ENCODE measurements around the gene RAB23.

RAB23 gene

GRCh38 chr6:57242505-57242904 lies 20.4 kb upstream of the RAB23 start:
- no peak for DNase-seq

DNA sequence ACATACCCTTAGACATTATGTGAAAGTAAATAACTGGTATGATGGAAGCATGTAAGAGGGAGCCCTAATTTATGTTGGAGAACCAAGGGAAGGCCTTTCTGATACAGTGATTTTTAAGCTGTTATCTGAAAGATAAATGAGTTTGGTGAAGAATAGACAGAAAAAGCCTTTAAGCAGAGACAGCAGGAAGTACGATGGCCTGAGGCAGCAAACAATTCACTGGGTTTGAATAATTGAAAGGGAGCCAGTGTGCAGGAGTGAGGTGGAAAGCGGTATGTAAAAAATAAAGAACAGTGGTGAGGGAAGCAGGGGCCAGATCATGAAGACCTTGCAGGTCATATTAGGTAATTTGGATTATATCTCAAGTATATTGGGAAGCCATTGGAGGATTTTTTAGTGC lies 4.1 kb upstream of the RAB23 start:
- DNase-seq, result no peak

DNA sequence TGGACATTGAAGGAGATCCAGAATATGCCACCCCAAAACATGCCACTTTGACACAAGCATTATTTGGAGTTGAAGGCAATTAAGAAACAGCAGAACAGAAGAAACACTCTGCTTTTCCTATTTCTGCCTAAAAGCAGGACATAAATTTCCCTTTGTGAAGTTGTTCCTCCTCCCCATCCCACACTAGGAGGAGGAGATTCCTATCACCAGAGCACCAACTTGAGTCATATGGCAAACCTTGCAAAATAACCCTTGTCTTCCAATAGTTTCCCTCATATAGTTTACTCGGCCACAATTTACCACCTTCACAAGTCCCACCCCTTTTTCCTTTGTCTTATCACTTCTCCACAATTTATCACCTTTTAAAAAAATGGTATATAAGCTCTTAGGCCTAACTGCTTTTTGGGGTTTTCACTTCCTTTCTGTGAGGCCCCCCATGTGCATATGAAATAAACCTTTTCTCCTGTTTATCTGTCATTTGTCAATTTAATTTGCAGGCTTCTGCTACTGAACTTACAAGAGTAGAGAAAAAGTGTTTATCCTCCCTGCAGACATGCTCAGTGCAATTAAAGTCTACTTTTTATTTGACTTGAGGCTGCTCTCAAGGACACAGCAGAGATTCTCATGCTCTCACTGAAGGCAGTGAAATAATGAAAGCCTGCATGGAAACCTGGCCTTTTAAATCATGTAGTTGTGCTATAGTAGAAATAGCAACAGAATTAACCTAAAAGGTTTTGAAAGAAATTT lies 2.8 kb upstream of the RAB23 start:
- DNase-seq, result no peak

DNA sequence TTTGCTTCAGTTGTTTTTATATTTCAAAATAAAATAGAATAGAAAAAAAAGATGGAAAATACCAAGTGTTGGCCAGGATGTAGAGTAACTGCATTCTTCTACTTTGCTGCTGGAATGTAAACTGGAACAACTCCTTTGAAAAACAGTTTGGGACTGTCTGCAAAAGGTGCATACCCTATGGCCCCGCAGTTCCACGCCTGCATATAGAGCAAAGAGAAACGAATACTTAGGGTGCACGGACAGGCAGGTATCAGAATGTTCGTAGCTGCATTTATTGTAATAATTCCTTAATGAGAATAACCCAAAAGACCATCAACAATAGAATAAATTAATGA lies 603 bp upstream of the RAB23 start:
- DNase-seq, result no peak

DNA sequence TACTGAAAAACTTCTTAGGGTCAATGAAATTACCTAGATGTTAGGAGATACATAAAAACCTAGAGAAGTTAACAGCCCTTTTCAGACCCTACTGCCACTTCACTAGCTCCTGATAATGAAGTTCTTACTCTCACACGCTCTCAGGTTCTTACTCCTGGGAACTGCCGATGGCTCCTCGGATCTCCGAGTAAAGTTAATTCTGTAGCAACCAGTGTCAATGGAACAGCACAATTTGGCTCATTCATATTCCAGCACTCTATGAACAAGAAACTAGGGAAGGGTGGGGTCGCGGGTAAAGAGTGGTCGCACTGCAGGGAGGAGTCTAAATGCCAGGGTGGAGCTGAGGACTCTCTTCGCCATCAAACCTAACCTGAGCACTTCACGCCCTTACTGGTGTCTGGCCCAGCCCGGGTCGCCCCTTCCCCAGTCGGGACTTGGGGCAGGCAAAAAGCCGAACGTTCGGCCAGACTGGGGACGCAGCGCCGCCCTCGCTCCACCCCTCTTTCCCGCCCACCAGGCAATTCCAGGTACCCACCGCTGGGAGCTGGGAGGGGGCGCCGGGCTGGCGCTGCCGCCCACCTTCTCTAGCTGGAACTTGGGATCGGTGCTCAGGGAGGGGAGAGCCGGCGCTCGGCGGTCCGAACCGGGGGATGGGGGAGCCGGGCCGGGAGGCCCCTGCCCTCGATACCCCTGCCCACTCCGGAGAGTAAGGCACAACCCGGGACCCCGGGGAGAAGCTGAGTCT lies 744 bp downstream of the RAB23 start:
- peak; percentile 6 to 60 for DNase-seq

DNA sequence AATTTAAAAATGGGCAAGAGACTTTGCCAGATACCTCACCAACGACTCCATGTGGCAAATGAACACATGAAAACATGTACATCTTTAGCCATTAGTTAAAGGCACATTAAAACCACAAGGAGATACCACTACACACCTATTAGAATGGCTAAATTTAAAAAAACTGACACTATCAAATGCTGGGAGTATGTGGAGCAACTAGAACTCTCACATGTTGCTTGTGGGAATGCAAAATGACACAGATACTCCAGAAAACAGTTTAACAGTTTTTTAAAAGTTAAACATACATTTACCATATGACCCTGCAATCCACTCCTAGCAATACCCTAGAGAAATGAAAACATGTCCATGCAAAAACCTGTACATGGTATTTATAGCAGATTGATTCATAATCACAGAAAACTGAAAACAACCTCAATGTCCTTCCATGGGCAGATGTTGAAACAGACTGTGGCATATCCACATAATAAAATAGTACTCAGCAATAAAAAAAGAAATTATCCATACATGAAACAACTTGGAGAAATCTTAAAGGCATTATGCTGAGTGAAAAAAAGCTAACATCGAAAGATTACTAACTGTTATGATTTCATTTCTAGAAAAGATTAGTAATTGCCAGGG lies 1.9 kb downstream of the RAB23 start:
- no peak for DNase-seq

- no peak for DNase-seq
Measured at GRCh38 chr6:57217270-57217669, 4.8 kb downstream of the RAB23 start.

- no peak for DNase-seq
Measured at GRCh38 chr6:57216235-57217101, 5.6 kb downstream of the RAB23 start.

DNA sequence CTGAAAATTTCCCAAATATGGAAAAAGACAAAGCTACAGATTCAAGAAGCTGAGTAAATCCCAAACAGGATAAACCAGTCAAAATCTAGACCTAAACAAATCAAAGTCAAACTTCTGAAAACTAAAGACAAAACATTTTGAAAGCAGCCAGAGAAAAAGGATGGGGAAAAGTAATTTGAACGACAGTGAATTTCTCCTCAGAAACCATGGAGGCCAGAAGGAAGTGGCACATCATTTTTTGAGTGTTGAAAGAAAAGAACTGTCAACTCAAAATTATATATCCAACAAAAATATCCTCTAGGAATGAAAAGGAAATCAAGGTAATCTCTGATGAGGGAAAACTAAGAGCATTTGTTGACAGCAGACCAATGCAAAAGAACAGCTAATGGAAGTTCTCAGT lies 6.8 kb downstream of the RAB23 start:
- DNase-seq, result no peak

- DNase-seq, result no peak
Measured at GRCh38 chr6:57210060-57210459, 12.0 kb downstream of the RAB23 start.

GRCh38 chr6:57209030-57209429 lies 13.1 kb downstream of the RAB23 start:
- DNase-seq, result no peak

DNA sequence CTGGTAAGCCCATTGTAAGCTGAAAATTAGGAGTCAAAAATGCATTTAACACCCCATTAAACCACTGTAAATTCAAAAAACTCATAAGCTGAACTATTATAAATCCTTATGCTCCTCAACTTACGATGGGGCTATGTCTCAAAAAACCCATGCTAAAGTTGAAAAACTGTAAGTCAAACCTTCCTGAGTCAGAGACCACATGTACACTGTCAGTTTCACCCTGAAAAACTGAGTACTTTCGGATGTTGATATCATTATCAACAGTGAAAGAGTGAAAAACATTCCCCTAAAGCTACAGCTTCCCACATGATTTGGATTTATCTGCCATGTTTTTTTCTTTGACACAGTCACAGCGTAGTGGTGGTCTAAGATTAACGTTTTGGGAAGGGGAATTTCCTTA lies 14.2 kb downstream of the RAB23 start:
- no peak for DNase-seq

DNA sequence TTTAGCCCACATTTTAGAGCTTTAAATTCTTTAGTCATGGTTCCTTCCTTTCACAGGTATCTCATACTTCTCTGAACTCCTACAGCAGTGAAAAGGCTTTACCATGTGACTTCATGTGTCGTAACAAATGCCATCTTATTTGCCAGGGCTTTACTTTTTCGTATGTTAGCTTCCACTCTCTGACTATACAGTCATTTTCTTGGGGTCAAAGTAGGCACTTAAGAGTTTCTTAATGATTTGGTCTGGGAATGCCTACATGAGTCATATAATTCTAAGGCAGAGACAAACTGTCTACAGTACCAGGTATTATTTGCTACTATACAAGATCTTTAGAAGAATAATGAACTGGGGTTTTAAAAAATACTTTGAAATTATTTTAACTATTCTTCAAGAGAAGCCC lies 15.0 kb downstream of the RAB23 start:
- no peak for DNase-seq

GRCh38 chr6:57205550-57206328 lies 16.4 kb downstream of the RAB23 start:
- DNase-seq, result no peak

GRCh38 chr6:57201718-57202117 lies 20.4 kb downstream of the RAB23 start:
- no peak for DNase-seq

DNA sequence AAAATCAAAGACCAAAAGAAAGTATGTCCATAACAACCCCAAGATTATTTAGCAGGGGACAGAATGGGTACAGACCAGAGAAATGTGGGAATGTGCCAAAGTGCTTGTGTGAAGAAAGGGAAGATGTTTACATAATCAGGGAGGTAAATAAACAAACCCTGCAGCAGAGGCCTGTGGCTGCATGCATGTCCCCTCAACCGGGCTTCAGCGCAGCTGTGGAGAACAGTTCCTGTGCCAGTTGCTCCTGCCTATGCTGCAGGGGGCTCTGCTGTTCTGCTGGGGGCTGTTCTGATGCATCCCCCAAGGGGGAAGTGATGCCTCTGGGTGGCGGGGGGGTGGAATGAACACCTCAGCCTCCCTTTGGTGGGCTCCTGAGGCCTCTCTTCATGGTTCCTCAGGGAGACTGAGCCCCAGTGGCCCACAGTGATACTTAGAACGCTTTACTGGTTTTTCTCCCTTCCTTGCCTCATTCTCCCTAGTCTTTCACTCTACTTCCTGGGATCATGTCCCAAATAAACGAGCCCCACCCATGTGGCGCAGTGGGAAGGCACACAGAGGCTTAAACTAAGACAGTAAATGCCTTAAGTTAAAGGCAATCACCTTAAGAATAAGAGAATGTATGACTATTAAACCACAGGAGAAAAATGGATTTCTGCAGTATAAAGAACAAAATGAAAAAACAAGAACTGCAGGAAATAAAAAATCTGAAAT lies 23.0 kb downstream of the RAB23 start:
- DNase-seq, result no peak

GRCh38 chr6:57195457-57195856 lies 26.6 kb downstream of the RAB23 start:
- no peak for DNase-seq

GRCh38 chr6:57193177-57193576 lies 28.9 kb downstream of the RAB23 start:
- no peak for DNase-seq

DNA sequence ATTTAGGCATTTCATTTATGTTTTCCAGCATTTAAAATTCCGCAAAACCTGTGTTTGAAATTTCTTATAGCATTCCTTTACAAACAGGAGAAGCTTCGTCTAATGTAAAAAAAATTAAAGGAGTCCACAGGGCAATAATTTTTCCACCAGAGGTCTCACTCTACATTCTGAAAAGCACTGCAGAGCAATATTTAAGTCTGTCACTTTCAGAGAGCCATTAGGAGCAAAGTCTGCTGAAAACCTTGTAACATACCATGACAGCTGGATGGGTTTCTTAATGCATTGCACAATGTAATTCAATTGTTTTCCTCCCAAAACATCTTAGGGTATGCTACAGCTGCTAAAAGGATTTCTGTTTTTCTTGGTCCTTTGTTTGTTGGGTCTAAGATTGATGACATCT lies 32.0 kb downstream of the RAB23 start:
- DNase-seq, result peak in 1 of 2 experiments; percentile 36

DNA sequence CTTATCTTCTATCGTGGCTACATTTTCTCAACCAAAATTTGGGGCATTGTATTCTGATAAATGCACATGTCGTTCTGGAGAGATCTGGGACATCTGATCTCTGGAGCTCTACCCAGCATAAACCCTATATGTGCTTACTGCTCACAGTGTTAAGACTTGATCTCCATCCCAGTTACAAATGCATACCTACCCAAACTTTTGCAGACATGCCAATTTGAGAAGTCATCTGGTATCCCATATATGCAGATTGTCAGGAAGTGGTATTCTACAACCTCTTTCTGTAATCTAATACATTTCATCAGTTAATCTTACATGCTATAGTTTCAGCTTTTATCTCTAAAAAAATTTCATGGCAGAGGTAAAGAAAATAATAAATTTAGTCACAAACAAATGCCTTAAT lies 38.8 kb downstream of the RAB23 start:
- DNase-seq, result no peak

DNA sequence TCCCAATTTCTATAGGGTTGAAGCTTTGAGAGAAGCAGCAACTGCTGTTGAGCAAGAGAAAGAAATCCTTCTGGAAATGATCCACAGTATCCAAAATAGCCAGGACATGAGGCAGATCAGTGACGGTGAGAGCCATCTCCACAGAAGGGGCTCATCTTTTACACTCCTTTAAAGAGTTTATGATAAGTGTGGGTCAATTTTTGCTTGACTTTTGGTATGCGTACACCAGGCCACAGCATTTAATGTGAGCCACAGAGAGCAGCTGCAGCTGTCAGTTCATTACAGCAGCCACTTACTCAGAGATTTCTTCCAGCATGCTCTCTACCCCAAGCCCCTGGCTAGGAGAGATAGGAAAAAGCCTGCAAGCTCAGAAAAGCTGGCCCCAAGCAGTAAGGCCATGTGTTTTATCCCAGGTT lies 40.1 kb downstream of the RAB23 start:
- no peak for DNase-seq

GRCh38 chr6:57180596-57180995 lies 41.5 kb downstream of the RAB23 start:
- DNase-seq, result no peak

All from SW 1271 (cell line).